MM.1S (cell line): ENCODE results near the gene CD207.

Experiments
- DNase-seq: peaks from one replicate; pipeline ENCODE4 v3.0.0-alpha.2; 2015
- H2AFZ ChIP-seq: fragments of 300-600 bp; sonication (generic); 2 replicates; pipeline ENCODE4 v1.6.0; 2016; ENCODE audit warnings: antibody characterized with exemption, low read length
- H3F3A ChIP-seq: fragments of 300-600 bp; sonication (generic); 2 replicates; pipeline ENCODE4 v1.6.1; 2016; ENCODE audit warnings: mild to moderate bottlenecking, antibody characterized with exemption, low read length, moderate library complexity, mixed read lengths; ENCODE audit not compliant: insufficient read depth
- H3K27ac ChIP-seq: fragments of 300-600 bp; sonication (generic); 2 replicates; pipeline ENCODE4 v1.5.1; 2016; ENCODE audit warnings: mild to moderate bottlenecking, low read length
- H3K27me3 ChIP-seq: fragments of 300-600 bp; sonication (generic); replicated peaks from 2 replicates; pipeline ENCODE4 v1.6.0; 2016; ENCODE audit warnings: low read length; ENCODE audit not compliant: insufficient read depth
- H3K36me3 ChIP-seq: fragments of 300-600 bp; sonication (generic); replicated peaks from 2 replicates; pipeline ENCODE4 v1.6.1; 2016; ENCODE audit warnings: mild to moderate bottlenecking, low read length, mixed read lengths; ENCODE audit not compliant: insufficient read depth
- H3K4me1 ChIP-seq: fragments of 300-600 bp; sonication (generic); 2 replicates; pipeline ENCODE4 v1.6.1; 2016; ENCODE audit warnings: low read length, mixed read lengths
- H3K4me2 ChIP-seq: fragments of 300-600 bp; sonication (generic); 2 replicates; pipeline ENCODE4 v1.6.0; 2016; ENCODE audit warnings: low read depth, low read length
- H3K4me3 ChIP-seq: fragments of 300-600 bp; sonication (generic); 2 replicates; pipeline ENCODE4 v1.5.1; 2016; ENCODE audit warnings: low read length, mixed read lengths
- H3K79me2 ChIP-seq: fragments of 300-600 bp; sonication (generic); 2 replicates; pipeline ENCODE4 v1.6.1; 2016; ENCODE audit warnings: mixed run types, low read length, mixed read lengths
- H3K9ac ChIP-seq: fragments of 300-600 bp; sonication (generic); 2 replicates; pipeline ENCODE4 v1.6.1; 2016; ENCODE audit warnings: low read length, mixed read lengths
- H3K9me2 ChIP-seq: fragments of 300-600 bp; sonication (generic); replicated peaks from 2 replicates; pipeline ENCODE4 v1.6.1; 2016; ENCODE audit warnings: mild to moderate bottlenecking, low read length, mixed read lengths; ENCODE audit not compliant: insufficient read depth
- H3K9me3 ChIP-seq: fragments of 300-600 bp; sonication (generic); replicated peaks from 2 replicates; pipeline ENCODE4 v1.6.1; 2016; ENCODE audit warnings: mild to moderate bottlenecking, low read length, mixed read lengths; ENCODE audit not compliant: insufficient read depth
- H4K20me1 ChIP-seq: fragments of 300-600 bp; sonication (generic); 2 replicates; pipeline ENCODE4 v1.6.1; 2016; ENCODE audit warnings: mild to moderate bottlenecking, low read length, moderate library complexity, mixed read lengths; ENCODE audit not compliant: insufficient read depth
- CTCF ChIP-seq: fragments of 300-600 bp; sonication (generic); IDR thresholded peaks from 2 replicates; pipeline ENCODE4 v1.5.1; 2016; ENCODE audit warnings: antibody characterized with exemption, low read length, mixed read lengths
- EZH2 ChIP-seq: fragments of 300-600 bp; sonication (generic); optimal IDR thresholded peaks from 2 replicates; pipeline ENCODE3; 2017; ENCODE audit warnings: low read depth, mild to moderate bottlenecking, antibody characterized with exemption, low read length, mixed read lengths
- EZH2phosphoT487 ChIP-seq: fragments of 300-600 bp; sonication (generic); IDR thresholded peaks from 2 replicates; pipeline ENCODE4 v1.6.1; 2018; ENCODE audit warnings: antibody characterized with exemption, low read length

The CD207 gene

DNA sequence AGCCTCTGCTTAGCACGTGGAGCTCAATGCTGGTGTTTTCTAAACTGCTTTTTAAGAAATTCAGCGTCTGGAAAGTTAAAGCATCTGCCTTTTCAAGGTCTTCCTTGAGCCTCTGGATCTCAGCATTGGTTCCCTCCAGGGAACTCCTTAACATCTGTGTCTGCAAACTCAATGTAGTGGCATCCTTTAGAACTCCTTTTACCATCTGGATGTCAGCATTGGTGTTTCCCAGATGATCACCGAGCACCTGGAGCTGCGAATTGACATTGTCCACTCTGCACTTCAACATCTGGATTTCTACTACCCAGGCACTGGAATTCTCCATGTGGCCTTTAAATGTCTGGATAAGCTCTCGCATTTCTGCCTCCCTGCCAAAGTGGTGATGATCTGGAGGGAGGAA lies 18.9 kb downstream of the CD207 start:
- Histone ChIP-seq H3K9me3 (no peaks in the 10 kb centered on the region), H3K36me3 (no peaks in the 10 kb centered on the region), H3K27ac (no peak overlapping the region), H3K27me3 (no peaks in the 10 kb centered on the region), H4K20me1 (no peaks in the 10 kb centered on the region), H3K4me2 (no peak overlapping the region), H2AFZ (no peak overlapping the region), H3F3A (no peaks in the 10 kb centered on the region), H3K9me2 (no peaks in the 10 kb centered on the region), H3K4me3 (no peak overlapping the region), H3K79me2 (no peaks in the 10 kb centered on the region), H3K4me1 (no peaks in the 10 kb centered on the region), H3K9ac (no peak overlapping the region)
- TF ChIP-seq EZH2 = no peak
- no peak for TF ChIP-seq CTCF
- no peak for TF ChIP-seq EZH2phosphoT487
- DNase-seq = no peak

DNA sequence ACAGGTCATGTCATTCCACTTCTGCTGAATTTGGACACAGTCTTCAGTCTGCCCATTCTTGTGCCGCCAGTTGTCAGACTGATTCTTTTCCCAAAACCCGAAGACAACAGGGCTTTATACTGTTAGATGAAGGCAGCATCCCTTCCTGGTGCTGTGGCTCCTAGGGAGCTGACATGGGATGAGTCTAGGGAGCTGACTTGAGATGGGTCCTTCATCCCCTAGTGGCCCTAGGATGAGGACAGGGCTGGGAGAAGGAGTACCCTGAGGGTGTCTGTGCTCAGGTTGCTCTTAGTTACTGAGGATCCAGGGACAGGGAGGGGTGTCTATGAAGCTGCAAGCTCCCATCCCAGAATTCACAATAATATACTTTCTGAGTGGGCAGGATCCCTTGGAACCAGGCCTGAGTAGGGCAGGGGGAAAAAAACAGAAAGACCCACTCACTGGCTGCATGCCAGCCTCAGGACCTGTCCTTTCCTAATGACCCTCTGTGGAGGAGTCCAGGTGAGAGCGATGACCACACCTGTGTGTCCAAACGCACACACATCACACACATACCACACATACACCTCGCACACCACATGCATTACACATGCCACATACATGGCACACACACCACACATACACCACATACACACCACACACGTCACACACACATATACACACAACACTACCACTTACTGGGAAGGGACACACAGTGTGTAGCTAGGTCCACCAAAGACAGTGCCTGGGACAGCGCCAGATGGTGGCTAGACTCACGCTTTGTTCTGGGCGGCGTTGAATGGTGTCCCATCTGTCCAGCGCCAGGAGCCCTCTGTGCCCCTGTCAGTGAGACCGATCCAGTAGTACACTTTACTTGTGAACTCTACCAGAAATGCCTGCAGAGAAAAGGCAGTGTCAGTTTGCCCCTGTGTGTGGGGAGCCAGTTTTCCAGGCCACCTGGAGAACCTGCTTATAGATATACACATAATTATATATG lies 26.3 kb downstream of the CD207 start:
- H3K9ac ChIP-seq = no peak overlapping the region
- H3K4me3 ChIP-seq = no peak overlapping the region
- H3K36me3 ChIP-seq = no peaks in the 10 kb centered on the region
- H3K9me2 ChIP-seq = no peaks in the 10 kb centered on the region
- no peaks in the 10 kb centered on the region for H3F3A ChIP-seq
- DNase-seq = no peak
- H3K4me1 ChIP-seq = no peaks in the 10 kb centered on the region
- H3K79me2 ChIP-seq = no peaks in the 10 kb centered on the region
- H2AFZ ChIP-seq = no peak overlapping the region
- H3K27ac ChIP-seq = no peak overlapping the region
- TF ChIP-seq EZH2 (no peak), CTCF (no peak), EZH2phosphoT487 (no peak)
- no peaks in the 10 kb centered on the region for H4K20me1 ChIP-seq
- no peak overlapping the region for H3K4me2 ChIP-seq
- no peaks in the 10 kb centered on the region for H3K27me3 ChIP-seq
- H3K9me3 ChIP-seq = no peaks in the 10 kb centered on the region

GRCh38 chr2:70807828-70808118 lies 27.8 kb downstream of the CD207 start:
- Histone ChIP-seq H3K4me1 (no peaks in the 10 kb centered on the region), H3K79me2 (no peaks in the 10 kb centered on the region), H3K9me3 (no peaks in the 10 kb centered on the region), H3K27me3 (no peaks in the 10 kb centered on the region), H3K9me2 (no peaks in the 10 kb centered on the region), H3K4me3 (no peak overlapping the region), H3K9ac (no peak overlapping the region), H3K36me3 (no peaks in the 10 kb centered on the region), H3K4me2 (no peak overlapping the region), H3K27ac (no peak overlapping the region), H3F3A (no peaks in the 10 kb centered on the region), H4K20me1 (no peaks in the 10 kb centered on the region), H2AFZ (no peak overlapping the region)
- TF ChIP-seq EZH2 = no peak
- TF ChIP-seq EZH2phosphoT487 = no peak
- no peak for TF ChIP-seq CTCF
- no peak for DNase-seq
